HL-60/S4 treated with phorbol 12-myristate 13-acetate at 8.2 ng/mL for 4 days and 3 days (cell line): ENCODE data around the gene GABARAP.

Experiments
- in situ Hi-C: fragments of 300-500 bp; cut with MboI; formaldehyde crosslinking; loops from 2 replicates; pipeline ENCODE4 v1.15.0; 2022; ENCODE audit warnings: low sequenced_read_pairs

GABARAP gene

GRCh38 chr17:7241783-7242716 is at the start of gene GABARAP:
Gene GABARAP, minus strand, starts transcription at chr17:7242449. Its CDS starts 119 bp downstream, at chr17:7242330.
- in situ Hi-C loops: no loop called here

GRCh38 chr17:7290685-7291084 is 48.4 kb upstream of the GABARAP start:
- in situ Hi-C loops: no loop called here

DNA sequence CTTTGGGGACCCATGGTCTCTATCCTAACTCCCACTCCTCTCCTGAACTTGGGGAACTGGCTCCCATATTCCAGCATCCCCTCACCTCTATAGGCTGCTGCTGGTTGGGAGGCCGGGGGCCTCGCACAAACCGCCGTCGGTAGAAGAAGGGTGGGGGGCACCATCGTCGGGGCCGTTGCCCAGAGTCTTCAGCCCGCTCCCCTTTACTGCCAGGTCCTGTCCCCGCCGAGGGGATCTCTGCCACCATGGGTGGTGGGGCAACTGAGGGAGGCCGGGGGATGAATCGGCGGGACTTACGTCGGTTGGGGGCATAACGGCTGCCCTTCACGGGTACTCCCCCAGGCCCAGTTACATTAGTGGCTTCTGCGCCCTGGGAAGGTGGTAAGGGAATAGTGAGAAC is 47.9 kb upstream of the GABARAP start:
- in situ Hi-C loops: no loop called here

GRCh38 chr17:7289256-7290032 is 47.2 kb upstream of the GABARAP start:
- in situ Hi-C loops: no loop called here

GRCh38 chr17:7285679-7286078 is 43.4 kb upstream of the GABARAP start:
- in situ Hi-C loops: no loop called here

- in situ Hi-C loops: no loop called here
Measured at GRCh38 chr17:7284911-7285310, 42.7 kb upstream of the GABARAP start.

- in situ Hi-C loops: no loop called here
Measured at GRCh38 chr17:7283471-7284216, 41.4 kb upstream of the GABARAP start.

DNA sequence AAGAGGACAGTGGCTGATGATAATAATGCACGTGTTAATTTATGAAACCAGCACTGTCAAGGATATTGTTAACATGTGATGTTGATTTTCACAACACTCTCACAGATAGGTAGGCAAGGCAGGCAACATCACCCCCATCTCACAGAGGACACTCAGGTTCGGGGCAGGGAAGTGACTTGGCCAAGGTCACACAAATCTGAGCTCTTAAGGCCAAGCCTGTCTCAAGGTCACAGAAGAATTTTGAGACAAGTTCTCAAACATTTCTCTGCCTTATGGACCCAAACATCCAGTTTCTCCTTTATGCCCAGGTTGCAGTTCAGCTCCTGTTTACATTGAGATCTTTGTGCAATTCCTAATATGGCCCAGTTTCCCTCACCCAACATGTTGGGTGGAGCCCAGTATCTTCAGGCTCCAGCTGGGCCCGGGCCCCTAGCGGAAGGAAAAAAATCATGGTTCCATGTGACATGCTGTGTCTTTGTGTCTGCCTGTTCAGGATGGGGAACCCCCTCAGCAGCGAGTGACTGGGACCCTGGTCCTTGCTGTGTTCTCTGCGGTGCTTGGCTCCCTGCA is 40.6 kb upstream of the GABARAP start:
- in situ Hi-C loops: no loop called here

GRCh38 chr17:7281953-7282751 is 39.9 kb upstream of the GABARAP start:
- in situ Hi-C loops: no loop called here

DNA sequence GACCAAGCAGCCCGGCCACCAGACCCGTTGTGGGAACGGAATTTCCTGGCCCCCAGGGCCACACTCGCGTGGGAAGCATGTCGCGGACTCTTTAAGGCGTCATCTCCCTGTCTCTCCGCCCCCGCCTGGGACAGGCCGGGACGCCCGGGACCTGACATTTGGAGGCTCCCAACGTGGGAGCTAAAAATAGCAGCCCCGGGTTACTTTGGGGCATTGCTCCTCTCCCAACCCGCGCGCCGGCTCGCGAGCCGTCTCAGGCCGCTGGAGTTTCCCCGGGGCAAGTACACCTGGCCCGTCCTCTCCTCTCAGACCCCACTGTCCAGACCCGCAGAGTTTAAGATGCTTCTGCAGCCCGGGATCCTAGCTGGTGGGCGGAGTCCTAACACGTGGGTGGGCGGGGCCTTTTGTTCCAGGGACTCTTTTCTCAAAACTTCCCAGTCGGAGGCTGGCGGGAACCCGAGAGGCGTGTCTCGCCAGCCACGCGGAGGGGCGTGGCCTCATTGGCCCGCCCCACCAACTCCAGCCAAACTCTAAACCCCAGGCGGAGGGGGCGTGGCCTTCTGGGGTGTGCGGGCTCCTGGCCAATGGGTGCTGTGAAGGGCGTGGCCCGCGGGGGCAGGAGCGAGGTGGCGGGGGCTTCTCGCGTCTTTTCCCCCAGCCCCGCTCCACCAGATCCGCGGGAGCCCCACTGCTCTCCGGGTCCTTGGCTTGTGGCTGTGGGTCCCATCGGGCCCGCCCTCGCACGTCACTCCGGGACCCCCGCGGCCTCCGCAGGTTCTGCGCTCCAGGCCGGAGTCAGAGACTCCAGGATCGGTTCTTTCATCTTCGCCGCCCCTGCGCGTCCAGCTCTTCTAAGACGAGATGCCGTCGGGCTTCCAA is 39.1 kb upstream of the GABARAP start, which contains the start of gene SLC2A4:
TSS of gene SLC2A4 (plus strand) at position 645 of the 879 bp plus-strand sequence. CDS start at position 862, 217 bp downstream.
- in situ Hi-C loops: no loop called here

GRCh38 chr17:7280519-7281073 is 38.3 kb upstream of the GABARAP start:
- in situ Hi-C loops: no loop called here

DNA sequence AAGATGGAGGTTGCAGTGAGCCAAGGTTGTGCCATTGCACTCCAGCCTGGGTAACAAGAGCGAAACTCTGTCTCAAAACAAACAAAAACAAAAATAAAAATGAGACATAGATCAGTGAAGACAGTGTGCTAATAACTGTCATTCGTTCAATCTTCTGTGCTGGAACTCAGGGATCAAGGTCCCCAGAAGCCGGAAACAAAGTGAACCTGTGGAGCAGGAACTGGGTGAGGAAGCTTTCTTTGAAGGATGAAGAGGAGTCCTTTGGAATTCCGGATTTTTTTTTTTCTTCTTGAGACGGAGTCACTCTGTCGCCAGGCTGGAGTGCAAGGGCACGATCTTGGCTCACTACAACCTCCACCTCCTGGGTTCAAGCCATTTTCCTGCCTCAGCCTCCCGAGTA is 37.2 kb upstream of the GABARAP start:
- in situ Hi-C loops: no loop called here

- in situ Hi-C loops: no loop called here
Measured at GRCh38 chr17:7266784-7267183, 24.5 kb upstream of the GABARAP start.

GRCh38 chr17:7263801-7264078 is 21.5 kb upstream of the GABARAP start:
- in situ Hi-C loops: no loop called here

DNA sequence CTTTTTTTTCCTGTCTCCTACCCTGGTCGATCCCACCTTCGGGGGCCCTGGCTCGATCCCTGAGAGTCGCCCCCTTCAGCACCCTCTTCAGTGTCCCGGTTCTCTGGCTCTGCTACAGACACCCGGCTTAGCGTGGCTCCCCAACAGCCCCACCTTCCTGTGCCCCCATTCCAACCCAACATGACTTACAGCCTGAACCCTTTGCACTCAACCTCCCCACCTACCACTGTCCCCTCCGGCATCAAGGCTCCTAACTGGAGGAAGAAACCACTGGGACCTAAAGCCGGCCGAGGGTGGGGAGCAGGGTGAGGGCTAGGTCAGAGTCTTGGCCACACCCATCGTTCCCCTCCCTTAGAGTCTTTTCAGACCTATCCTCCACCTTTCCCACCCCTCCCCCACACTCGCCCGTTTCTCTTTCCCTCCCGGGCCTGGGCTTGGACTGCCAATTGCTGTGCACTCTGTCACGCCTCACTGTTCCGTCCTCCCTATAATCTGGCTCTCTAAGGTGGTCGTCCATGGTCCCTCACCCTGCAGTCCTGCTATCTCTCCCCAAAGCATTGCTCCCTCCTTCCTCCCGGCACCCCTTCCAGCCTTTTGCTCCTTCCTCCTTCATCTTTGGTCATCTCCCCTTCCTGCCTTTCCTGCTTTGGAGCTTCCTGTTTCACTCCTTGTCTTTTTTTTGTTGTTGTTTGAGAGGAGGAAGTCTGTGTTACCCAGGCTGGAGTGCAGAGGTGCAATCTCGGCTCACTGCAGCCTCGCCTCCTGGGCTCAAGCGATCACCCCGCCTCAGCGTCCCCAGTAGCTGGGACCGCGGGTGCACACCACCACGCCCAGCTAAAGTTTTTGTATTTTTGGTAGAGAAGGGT is 20.9 kb upstream of the GABARAP start:
- in situ Hi-C loops: no loop called here

GRCh38 chr17:7262192-7262934 is 20.1 kb upstream of the GABARAP start, which contains the start of gene CLDN7:
Gene CLDN7, minus strand, starts transcription at chr17:7262478. Its CDS starts 435 bp downstream, at chr17:7262043.
- in situ Hi-C loops: no loop called here
